ENCODE measurements around the gene CHD3.

- TF ChIP-seq POLR2A (IDR thresholded peaks at IDR 0.05; ENCODE audit: low read depth, low read length) (no peak), EZH2 (IDR thresholded peaks at IDR 0.05; ENCODE audit: borderline replicate concordance, low read depth, low read length, severe bottlenecking) (no peak), JUN (IDR thresholded peaks at IDR 0.05; ENCODE audit: borderline replicate concordance, insufficient read depth, insufficient read length, low read depth) (no peak), MYC (IDR thresholded peaks at IDR 0.05; ENCODE audit: low read depth, low read length) (no peak), POLR2AphosphoS5 (IDR thresholded peaks at IDR 0.05; ENCODE audit: insufficient read depth, low read depth, low read length) (no peak), GATA2 (IDR thresholded peaks at IDR 0.05; ENCODE audit: insufficient read depth, insufficient read length, low read depth, low read length) (no peak), FOS (IDR thresholded peaks at IDR 0.05; ENCODE audit: borderline replicate concordance, insufficient read depth, low read length) (no peak)
- TF ChIP-seq, protein P1, sequence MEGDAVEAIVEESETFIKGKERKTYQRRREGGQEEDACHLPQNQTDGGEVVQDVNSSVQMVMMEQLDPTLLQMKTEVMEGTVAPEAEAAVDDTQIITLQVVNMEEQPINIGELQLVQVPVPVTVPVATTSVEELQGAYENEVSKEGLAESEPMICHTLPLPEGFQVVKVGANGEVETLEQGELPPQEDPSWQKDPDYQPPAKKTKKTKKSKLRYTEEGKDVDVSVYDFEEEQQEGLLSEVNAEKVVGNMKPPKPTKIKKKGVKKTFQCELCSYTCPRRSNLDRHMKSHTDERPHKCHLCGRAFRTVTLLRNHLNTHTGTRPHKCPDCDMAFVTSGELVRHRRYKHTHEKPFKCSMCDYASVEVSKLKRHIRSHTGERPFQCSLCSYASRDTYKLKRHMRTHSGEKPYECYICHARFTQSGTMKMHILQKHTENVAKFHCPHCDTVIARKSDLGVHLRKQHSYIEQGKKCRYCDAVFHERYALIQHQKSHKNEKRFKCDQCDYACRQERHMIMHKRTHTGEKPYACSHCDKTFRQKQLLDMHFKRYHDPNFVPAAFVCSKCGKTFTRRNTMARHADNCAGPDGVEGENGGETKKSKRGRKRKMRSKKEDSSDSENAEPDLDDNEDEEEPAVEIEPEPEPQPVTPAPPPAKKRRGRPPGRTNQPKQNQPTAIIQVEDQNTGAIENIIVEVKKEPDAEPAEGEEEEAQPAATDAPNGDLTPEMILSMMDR (IDR thresholded peaks at IDR 0.05; ENCODE audit: extremely low read depth in 1 of 2, insufficient read depth in 1 of 2, low read depth in 1 of 2, low read length in 2 of 2), result no peak
- TF ChIP-seq, protein P2, sequence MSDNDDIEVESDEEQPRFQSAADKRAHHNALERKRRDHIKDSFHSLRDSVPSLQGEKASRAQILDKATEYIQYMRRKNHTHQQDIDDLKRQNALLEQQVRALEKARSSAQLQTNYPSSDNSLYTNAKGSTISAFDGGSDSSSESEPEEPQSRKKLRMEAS (IDR thresholded peaks at IDR 0.05; ENCODE audit: insufficient read depth, insufficient read length), result no peak
Measured at GRCh38 chr17:7852262-7852670, 36.3 kb upstream of the CHD3 start.
